ENCODE data around the gene CDK19. TPM values are rescaled to one million over a fixed set of nuclear protein-coding genes. Genes with fewer than 3 reads are reported as not detected.
"Not testable (repeated sequence)": the region's sequence is repeated elsewhere in the genome, so short reads cannot be mapped to it uniquely, and the experiment has no call there.

The CDK19 gene
- total RNA-seq, 1 donor from 2014 or later: 9.1 TPM

GRCh38 chr6:110856296-110856695 lies 41.0 kb upstream of the CDK19 start:
- DNase-seq: no peak
- H3K4me3 ChIP-seq: no peak overlapping the region
- no peaks in the 10 kb centered on the region for H3K27me3 ChIP-seq (ENCODE audit: low read depth)
- intact Hi-C loops (cut with micrococcal nuclease): no loop called here
- no peaks in the 10 kb centered on the region for H3K9me3 ChIP-seq (replicated peaks)
- H3K36me3 ChIP-seq: no peaks in the 10 kb centered on the region
- H3K4me1 ChIP-seq: no peaks in the 10 kb centered on the region
- no peak overlapping the region for H3K27ac ChIP-seq (replicated peaks)
- no peak for TF ChIP-seq CTCF (IDR thresholded peaks at IDR 0.05; ENCODE audit: borderline replicate concordance)

GRCh38 chr6:110853754-110854477 lies 38.6 kb upstream of the CDK19 start:
- Histone ChIP-seq H3K27me3 (ENCODE audit: low read depth) (no peaks in the 10 kb centered on the region), H3K4me1 (no peaks in the 10 kb centered on the region), H3K27ac (replicated peaks) (no peak overlapping the region), H3K4me3 (no peak overlapping the region), H3K36me3 (no peaks in the 10 kb centered on the region), H3K9me3 (replicated peaks) (no peaks in the 10 kb centered on the region)
- no peak for TF ChIP-seq CTCF (IDR thresholded peaks at IDR 0.05; ENCODE audit: borderline replicate concordance)
- DNase-seq: no peak
- intact Hi-C loops (cut with micrococcal nuclease): no loop called here

GRCh38 chr6:110852773-110853172 lies 37.5 kb upstream of the CDK19 start:
- H3K36me3 ChIP-seq: no peaks in the 10 kb centered on the region
- H3K27ac ChIP-seq (replicated peaks): no peak overlapping the region
- H3K9me3 ChIP-seq (replicated peaks): no peaks in the 10 kb centered on the region
- H3K4me1 ChIP-seq: no peaks in the 10 kb centered on the region
- no peaks in the 10 kb centered on the region for H3K27me3 ChIP-seq (ENCODE audit: low read depth)
- no peak for TF ChIP-seq CTCF (IDR thresholded peaks at IDR 0.05; ENCODE audit: borderline replicate concordance)
- intact Hi-C loops (cut with micrococcal nuclease): no loop called here
- DNase-seq: no peak
- H3K4me3 ChIP-seq: no peak overlapping the region

- no peak for TF ChIP-seq CTCF (IDR thresholded peaks at IDR 0.05; ENCODE audit: borderline replicate concordance)
- no peak overlapping the region for H3K4me3 ChIP-seq
- intact Hi-C loops (cut with micrococcal nuclease): no loop called here
- no peaks in the 10 kb centered on the region for H3K36me3 ChIP-seq
- no peaks in the 10 kb centered on the region for H3K9me3 ChIP-seq (replicated peaks)
- H3K27ac ChIP-seq (replicated peaks): no peak overlapping the region
- no peaks in the 10 kb centered on the region for H3K27me3 ChIP-seq (ENCODE audit: low read depth)
- no peak for DNase-seq
- no peaks in the 10 kb centered on the region for H3K4me1 ChIP-seq
Measured at GRCh38 chr6:110849781-110850180, 34.5 kb upstream of the CDK19 start.

GRCh38 chr6:110841266-110841665 lies 26.0 kb upstream of the CDK19 start:
- no peaks in the 10 kb centered on the region for H3K4me1 ChIP-seq
- intact Hi-C loops (cut with micrococcal nuclease): no loop called here
- no peak for DNase-seq
- TF ChIP-seq CTCF (IDR thresholded peaks at IDR 0.05; ENCODE audit: borderline replicate concordance): no peak
- no peaks in the 10 kb centered on the region for H3K9me3 ChIP-seq (replicated peaks)
- no peaks in the 10 kb centered on the region for H3K36me3 ChIP-seq
- no peaks in the 10 kb centered on the region for H3K27me3 ChIP-seq (ENCODE audit: low read depth)
- H3K27ac ChIP-seq (replicated peaks): no peak overlapping the region
- H3K4me3 ChIP-seq: no peak overlapping the region

- DNase-seq; H3K9me3 ChIP-seq (replicated peaks); H3K4me1 ChIP-seq; H3K27me3 ChIP-seq (ENCODE audit: low read depth); H3K27ac ChIP-seq (replicated peaks); intact Hi-C loops (cut with micrococcal nuclease); H3K36me3 ChIP-seq; H3K4me3 ChIP-seq: not testable (repeated sequence)
Measured at GRCh38 chr6:110835751-110836150, 20.5 kb upstream of the CDK19 start.
